GM12892 (cell line): Measurements from ENCODE around the gene SPRN.
"Not testable (repeated sequence)": the region's sequence is repeated elsewhere in the genome, so short reads cannot be mapped to it uniquely, and the experiment has no call there.

Source experiments
- POLR2A ChIP-seq: IDR thresholded peaks from 2 replicates; pipeline ENCODE4 v1.6.1; 2011; ENCODE audit warnings: low read depth, low read length, control low read depth
- POLR2AphosphoS5 ChIP-seq: IDR thresholded peaks from 2 replicates; pipeline ENCODE4 v1.6.1; 2011; ENCODE audit warnings: low read depth, low read length, control low read depth

DNA sequence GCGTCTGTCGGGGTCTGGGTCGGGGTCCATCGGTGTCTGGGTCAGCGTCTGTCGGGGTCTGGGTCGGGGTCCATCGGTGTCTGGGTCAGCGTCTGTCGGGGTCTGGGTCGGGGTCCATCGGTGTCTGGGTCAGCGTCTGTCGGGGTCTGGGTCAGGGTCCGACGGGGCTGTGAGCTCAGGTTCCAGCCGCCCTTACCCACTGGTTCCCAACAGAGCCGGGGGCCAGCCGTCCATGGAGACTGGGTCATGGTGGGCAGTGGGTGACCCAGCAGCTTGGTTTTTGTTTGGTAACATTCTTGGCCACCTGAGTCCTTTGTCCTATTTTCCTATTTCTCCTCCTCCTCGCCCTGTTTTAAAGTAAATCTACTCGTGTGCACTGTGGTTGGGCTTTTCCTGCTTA is 16.9 kb upstream of the SPRN start:
- TF ChIP-seq POLR2A, POLR2AphosphoS5: not testable (repeated sequence)
